Osteocyte (in vitro differentiated cells): ENCODE results near the gene ZNF462. TPM values are rescaled to one million over a fixed set of nuclear protein-coding genes. Genes with fewer than 3 reads are reported as not detected.
A peak's percentile ranks its signal among the peaks of the same experiment; 100 is the strongest.

ENCODE experiments used
- DNase-seq: peaks from one replicate; pipeline ENCODE4 v3.0.0; 2021; ENCODE audit warnings: mixed read lengths; ENCODE audit not compliant: unreplicated experiment; ENCODE audit errors: extremely low spot score
- H3K27ac Mint-ChIP-seq: one replicate; pipeline ENCODE4 v1.8.0; 2021; ENCODE audit warnings: mild to moderate bottlenecking, mixed read lengths; ENCODE audit not compliant: unreplicated experiment
- H3K27me3 Mint-ChIP-seq: one replicate; pipeline ENCODE4 v1.8.0; 2021; ENCODE audit warnings: mixed read lengths; ENCODE audit not compliant: unreplicated experiment
- H3K36me3 Mint-ChIP-seq: one replicate; pipeline ENCODE4 v1.8.0; 2021; ENCODE audit warnings: mixed read lengths; ENCODE audit not compliant: unreplicated experiment
- H3K4me1 Mint-ChIP-seq: one replicate; pipeline ENCODE4 v1.8.0; 2021; ENCODE audit warnings: mixed read lengths; ENCODE audit not compliant: unreplicated experiment
- H3K4me3 Mint-ChIP-seq: one replicate; pipeline ENCODE4 v1.8.0; 2021; ENCODE audit warnings: mild to moderate bottlenecking, moderate library complexity, mixed read lengths; ENCODE audit not compliant: unreplicated experiment
- H3K9me3 Mint-ChIP-seq: one replicate; pipeline ENCODE4 v1.8.0; 2021; ENCODE audit warnings: mixed read lengths; ENCODE audit not compliant: unreplicated experiment
- total RNA-seq: library from RNA; stranded (reverse); gene quantifications from 2 replicates; pipeline ENCODE4 v1.2.1, GENCODE V29; 2021
- TF ChIP-seq, protein P1 (sequence below): fragments of 200-600 bp; sonication (generic); IDR thresholded peaks from 2 replicates; pipeline ENCODE4 v1.5.0; 2021; ENCODE audit warnings: antibody characterized with exemption, mild to moderate bottlenecking, moderate library complexity

The ZNF462 gene
- total RNA-seq, 1 donor from 2014 or later, result 55.0 TPM

DNA sequence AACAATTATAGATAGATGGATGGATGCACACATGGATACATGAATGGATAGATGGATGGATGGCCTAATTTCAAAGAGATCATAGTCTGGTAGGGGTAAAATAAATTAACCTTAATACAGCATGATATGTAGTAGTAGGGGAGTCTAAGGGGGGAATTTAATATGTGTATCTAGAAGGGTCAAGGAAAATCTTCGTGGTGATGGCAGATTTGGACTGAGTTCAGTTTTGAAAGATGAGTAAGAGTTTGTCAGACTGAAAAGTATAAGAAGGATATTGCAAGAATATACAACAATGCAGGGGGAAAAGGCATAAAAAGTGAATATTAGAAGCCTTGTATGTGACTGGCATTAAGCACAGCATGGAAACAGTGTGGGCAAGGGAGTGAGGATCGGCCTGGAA is 98.7 kb downstream of the ZNF462 start:
- Mint-ChIP-seq H3K27ac (peak overlapping the region; percentile 75), H3K27me3 (no peaks in the 10 kb centered on the region), H3K4me3 (no peak overlapping the region), H3K9me3 (peaks cover 21% of the 10 kb centered on the region), H3K36me3 (peaks cover 61% of the 10 kb centered on the region), H3K4me1 (peaks cover 27% of the 10 kb centered on the region)
- TF ChIP-seq, protein P1, sequence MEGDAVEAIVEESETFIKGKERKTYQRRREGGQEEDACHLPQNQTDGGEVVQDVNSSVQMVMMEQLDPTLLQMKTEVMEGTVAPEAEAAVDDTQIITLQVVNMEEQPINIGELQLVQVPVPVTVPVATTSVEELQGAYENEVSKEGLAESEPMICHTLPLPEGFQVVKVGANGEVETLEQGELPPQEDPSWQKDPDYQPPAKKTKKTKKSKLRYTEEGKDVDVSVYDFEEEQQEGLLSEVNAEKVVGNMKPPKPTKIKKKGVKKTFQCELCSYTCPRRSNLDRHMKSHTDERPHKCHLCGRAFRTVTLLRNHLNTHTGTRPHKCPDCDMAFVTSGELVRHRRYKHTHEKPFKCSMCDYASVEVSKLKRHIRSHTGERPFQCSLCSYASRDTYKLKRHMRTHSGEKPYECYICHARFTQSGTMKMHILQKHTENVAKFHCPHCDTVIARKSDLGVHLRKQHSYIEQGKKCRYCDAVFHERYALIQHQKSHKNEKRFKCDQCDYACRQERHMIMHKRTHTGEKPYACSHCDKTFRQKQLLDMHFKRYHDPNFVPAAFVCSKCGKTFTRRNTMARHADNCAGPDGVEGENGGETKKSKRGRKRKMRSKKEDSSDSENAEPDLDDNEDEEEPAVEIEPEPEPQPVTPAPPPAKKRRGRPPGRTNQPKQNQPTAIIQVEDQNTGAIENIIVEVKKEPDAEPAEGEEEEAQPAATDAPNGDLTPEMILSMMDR, result no peak
- DNase-seq, result no peak

DNA sequence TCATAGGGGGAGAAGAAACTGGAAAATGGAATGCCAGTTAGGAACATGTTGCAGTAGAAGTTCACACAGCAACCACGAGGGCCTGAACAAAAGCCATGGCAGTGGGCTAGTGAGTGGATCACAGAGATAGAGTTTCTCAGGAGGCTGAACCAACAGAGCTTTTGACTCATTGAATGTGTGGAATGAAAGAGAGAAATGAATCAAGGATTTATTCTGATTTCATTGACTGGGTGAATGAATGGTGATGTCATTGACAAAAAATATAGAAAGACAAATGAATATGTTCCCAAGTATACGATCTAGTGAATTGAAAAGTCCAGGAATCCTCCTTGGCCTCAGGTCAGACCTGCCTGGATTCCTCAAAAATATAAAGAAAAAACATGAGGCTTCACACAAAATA is 99.2 kb downstream of the ZNF462 start:
- Mint-ChIP-seq H3K27me3 (no peaks in the 10 kb centered on the region), H3K36me3 (peaks cover 61% of the 10 kb centered on the region), H3K9me3 (peaks cover 21% of the 10 kb centered on the region), H3K27ac (peak overlapping the region; percentile 75), H3K4me3 (no peak overlapping the region), H3K4me1 (peaks cover 30% of the 10 kb centered on the region)
- no peak for DNase-seq
- TF ChIP-seq, protein P1, result no peak

DNA sequence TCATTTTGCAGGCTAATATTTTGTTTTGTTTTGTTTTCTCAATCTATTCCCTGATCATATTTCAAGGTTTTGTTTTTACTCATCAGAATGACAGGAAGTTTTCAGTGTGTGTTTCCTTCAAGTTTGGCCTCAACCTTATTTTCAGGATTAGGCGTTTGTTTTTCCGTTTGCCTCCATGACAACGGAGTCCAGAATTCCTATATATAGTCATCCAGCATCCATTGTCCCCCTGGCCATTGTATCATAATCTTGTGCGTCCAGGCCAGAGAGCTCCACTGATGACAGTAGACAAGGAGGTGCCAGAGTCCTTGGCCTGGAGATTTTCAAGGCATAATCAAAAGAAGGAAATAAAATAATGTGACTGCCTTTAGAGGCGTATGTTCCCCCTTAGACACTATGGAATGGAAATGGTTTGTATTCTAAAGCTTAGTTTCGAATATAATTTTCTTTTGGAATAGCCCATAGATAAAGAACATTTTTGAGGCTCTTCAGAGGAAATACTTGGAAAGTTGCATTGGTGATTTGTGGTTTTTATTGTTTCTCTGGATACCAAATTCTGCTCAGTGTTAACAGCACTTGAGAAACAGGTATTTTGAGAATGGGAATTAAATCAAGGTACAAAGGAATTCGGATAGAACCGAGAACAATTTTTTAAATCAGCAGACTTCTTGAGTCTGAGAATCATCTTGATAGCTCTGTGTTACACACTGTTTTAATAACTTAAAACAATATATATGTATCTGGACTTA is 99.8 kb downstream of the ZNF462 start:
- H3K27ac Mint-ChIP-seq, result peak overlapping the region; percentile 75
- peaks cover 21% of the 10 kb centered on the region for H3K9me3 Mint-ChIP-seq
- peaks cover 36% of the 10 kb centered on the region for H3K4me1 Mint-ChIP-seq
- TF ChIP-seq, protein P1, result no peak
- DNase-seq, result no peak
- peaks cover 61% of the 10 kb centered on the region for H3K36me3 Mint-ChIP-seq
- no peak overlapping the region for H3K4me3 Mint-ChIP-seq
- H3K27me3 Mint-ChIP-seq, result no peaks in the 10 kb centered on the region

DNA sequence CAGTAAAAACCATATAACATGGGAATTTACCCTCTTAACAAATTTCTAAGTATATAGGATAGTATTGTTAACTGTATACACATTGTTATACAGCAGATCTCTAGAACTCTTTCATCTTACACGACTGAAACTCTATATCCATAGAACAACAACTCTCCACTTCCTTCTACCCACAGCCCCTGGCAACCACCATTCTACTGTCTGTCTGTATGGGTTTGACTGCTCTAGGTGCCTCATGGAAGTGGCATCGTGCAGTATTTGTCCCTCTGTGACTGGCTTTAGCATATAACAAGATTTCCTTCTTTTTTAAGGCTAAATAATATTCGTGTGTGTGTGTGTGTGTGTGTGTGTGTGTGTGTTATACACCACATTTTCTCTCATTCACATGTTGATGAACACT is 100.7 kb downstream of the ZNF462 start:
- Mint-ChIP-seq H3K4me3 (no peak overlapping the region), H3K36me3 (peaks cover 60% of the 10 kb centered on the region), H3K4me1 (peaks cover 40% of the 10 kb centered on the region), H3K27me3 (no peaks in the 10 kb centered on the region), H3K27ac (no peak overlapping the region), H3K9me3 (peaks cover 21% of the 10 kb centered on the region)
- DNase-seq, result no peak
- TF ChIP-seq, protein P1, result no peak

DNA sequence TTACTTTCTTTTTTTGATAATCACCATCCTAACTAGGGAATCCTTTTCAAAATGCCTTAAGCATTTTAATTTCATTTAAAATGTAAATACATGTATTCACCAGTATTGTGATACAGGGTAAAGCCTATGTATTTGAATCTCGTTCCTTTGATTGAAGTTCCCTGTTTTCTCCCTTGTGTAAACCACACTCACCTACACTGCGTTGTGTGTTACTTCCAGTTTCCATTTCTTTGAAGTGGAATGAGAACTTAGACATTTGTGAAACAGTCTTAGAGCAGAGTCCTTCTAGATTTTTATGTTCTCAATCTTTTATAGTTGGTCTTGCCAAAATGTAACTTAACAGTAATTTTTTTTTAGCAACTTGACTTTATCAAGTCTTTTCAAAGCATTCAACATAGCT is 101.4 kb downstream of the ZNF462 start:
- no peak for DNase-seq
- Mint-ChIP-seq H3K4me1 (peaks cover 45% of the 10 kb centered on the region), H3K27me3 (no peaks in the 10 kb centered on the region), H3K27ac (no peak overlapping the region), H3K4me3 (no peak overlapping the region), H3K36me3 (peaks cover 58% of the 10 kb centered on the region), H3K9me3 (peaks cover 21% of the 10 kb centered on the region)
- TF ChIP-seq, protein P1, result no peak
